ENCODE data around the gene TMCC1.
A peak's percentile ranks its signal among the peaks of the same experiment; 100 is the strongest.
"Not testable (repeated sequence)": the region's sequence is repeated elsewhere in the genome, so short reads cannot be mapped to it uniquely, and the experiment has no call there.

TMCC1 gene

GRCh38 chr3:129865806-129866205 lies 27.7 kb downstream of the TMCC1 start:
- Mint-ChIP-seq H3K4me1 (ENCODE audit: low read depth) (peaks cover 18% of the 10 kb centered on the region), H3K36me3 (ENCODE audit: low read depth) (peaks cover 45% of the 10 kb centered on the region), H3K4me3 (no peak overlapping the region), H3K27me3 (no peaks in the 10 kb centered on the region), H3K27ac (no peak overlapping the region), H3K9me3 (no peaks in the 10 kb centered on the region)

- Mint-ChIP-seq H3K4me1 (ENCODE audit: low read depth) (peaks cover 20% of the 10 kb centered on the region), H3K9me3 (no peaks in the 10 kb centered on the region), H3K27me3 (no peaks in the 10 kb centered on the region), H3K4me3 (no peak overlapping the region), H3K27ac (no peak overlapping the region), H3K36me3 (ENCODE audit: low read depth) (peaks cover 37% of the 10 kb centered on the region)
Measured at GRCh38 chr3:129864519-129864918, 29.0 kb downstream of the TMCC1 start.

GRCh38 chr3:129859272-129859671 lies 34.2 kb downstream of the TMCC1 start:
- Mint-ChIP-seq H3K27me3 (no peaks in the 10 kb centered on the region), H3K9me3 (no peaks in the 10 kb centered on the region), H3K27ac (no peak overlapping the region), H3K4me3 (no peak overlapping the region), H3K4me1 (ENCODE audit: low read depth) (peaks cover 43% of the 10 kb centered on the region), H3K36me3 (ENCODE audit: low read depth) (peaks cover 53% of the 10 kb centered on the region)

- Mint-ChIP-seq H3K4me1 (ENCODE audit: low read depth) (peaks cover 42% of the 10 kb centered on the region), H3K9me3 (no peaks in the 10 kb centered on the region), H3K27ac (peak overlapping the region; percentile 2), H3K36me3 (ENCODE audit: low read depth) (peaks cover 54% of the 10 kb centered on the region), H3K4me3 (no peak overlapping the region), H3K27me3 (no peaks in the 10 kb centered on the region)
Measured at GRCh38 chr3:129857899-129858298, 35.6 kb downstream of the TMCC1 start.

- H3K9me3 Mint-ChIP-seq, H3K4me3 Mint-ChIP-seq, H3K27ac Mint-ChIP-seq, H3K27me3 Mint-ChIP-seq: not testable (repeated sequence)
- H3K36me3 Mint-ChIP-seq (ENCODE audit: low read depth), result peaks cover 47% of the 10 kb centered on the region
- peaks cover 31% of the 10 kb centered on the region for H3K4me1 Mint-ChIP-seq (ENCODE audit: low read depth)
Measured at GRCh38 chr3:129856790-129857189, 36.7 kb downstream of the TMCC1 start.

GRCh38 chr3:129855832-129856419 lies 37.6 kb downstream of the TMCC1 start:
- H3K36me3 Mint-ChIP-seq (ENCODE audit: low read depth), result peaks cover 50% of the 10 kb centered on the region
- no peaks in the 10 kb centered on the region for H3K9me3 Mint-ChIP-seq
- H3K4me1 Mint-ChIP-seq (ENCODE audit: low read depth), result peaks cover 29% of the 10 kb centered on the region
- no peaks in the 10 kb centered on the region for H3K27me3 Mint-ChIP-seq
- H3K27ac Mint-ChIP-seq, result no peak overlapping the region
- H3K4me3 Mint-ChIP-seq, result no peak overlapping the region

GRCh38 chr3:129855170-129855831 lies 38.2 kb downstream of the TMCC1 start:
- H3K36me3 Mint-ChIP-seq (ENCODE audit: low read depth), result peaks cover 52% of the 10 kb centered on the region
- H3K27me3 Mint-ChIP-seq, result no peaks in the 10 kb centered on the region
- no peaks in the 10 kb centered on the region for H3K9me3 Mint-ChIP-seq
- no peak overlapping the region for H3K27ac Mint-ChIP-seq
- H3K4me3 Mint-ChIP-seq, result no peak overlapping the region
- peaks cover 26% of the 10 kb centered on the region for H3K4me1 Mint-ChIP-seq (ENCODE audit: low read depth)

- Mint-ChIP-seq H3K4me3 (no peak overlapping the region), H3K27me3 (no peaks in the 10 kb centered on the region), H3K9me3 (no peaks in the 10 kb centered on the region), H3K36me3 (ENCODE audit: low read depth) (peaks cover 57% of the 10 kb centered on the region), H3K4me1 (ENCODE audit: low read depth) (peaks cover 26% of the 10 kb centered on the region), H3K27ac (no peak overlapping the region)
Measured at GRCh38 chr3:129854460-129854859, 39.1 kb downstream of the TMCC1 start.

- Mint-ChIP-seq H3K9me3 (no peaks in the 10 kb centered on the region), H3K4me1 (ENCODE audit: low read depth) (peaks cover 10% of the 10 kb centered on the region), H3K4me3 (no peak overlapping the region), H3K36me3 (ENCODE audit: low read depth) (peaks cover 42% of the 10 kb centered on the region), H3K27me3 (no peaks in the 10 kb centered on the region), H3K27ac (no peak overlapping the region)
Measured at GRCh38 chr3:129845956-129846355, 47.6 kb downstream of the TMCC1 start.

- no peaks in the 10 kb centered on the region for H3K27me3 Mint-ChIP-seq
- no peaks in the 10 kb centered on the region for H3K9me3 Mint-ChIP-seq
- H3K36me3 Mint-ChIP-seq (ENCODE audit: low read depth), result peaks cover 27% of the 10 kb centered on the region
- H3K27ac Mint-ChIP-seq, result no peak overlapping the region
- H3K4me3 Mint-ChIP-seq, result no peak overlapping the region
- H3K4me1 Mint-ChIP-seq (ENCODE audit: low read depth), result peaks cover 10% of the 10 kb centered on the region
Measured at GRCh38 chr3:129840707-129841360, 52.7 kb downstream of the TMCC1 start.

- Mint-ChIP-seq H3K9me3 (no peaks in the 10 kb centered on the region), H3K4me3 (no peak overlapping the region)
Measured at GRCh38 chr3:129838086-129838485, 55.4 kb downstream of the TMCC1 start.

GRCh38 chr3:129837065-129837642 lies 56.4 kb downstream of the TMCC1 start:
- no peak overlapping the region for H3K4me3 Mint-ChIP-seq
- peaks cover 17% of the 10 kb centered on the region for H3K36me3 Mint-ChIP-seq (ENCODE audit: low read depth)
- no peaks in the 10 kb centered on the region for H3K9me3 Mint-ChIP-seq
- peaks cover 5% of the 10 kb centered on the region for H3K4me1 Mint-ChIP-seq (ENCODE audit: low read depth)
- no peaks in the 10 kb centered on the region for H3K27me3 Mint-ChIP-seq
- H3K27ac Mint-ChIP-seq, result no peak overlapping the region

More at GRCh38 chr3:129838086-129838485, 55.4 kb downstream of the TMCC1 start:
- H3K27ac Mint-ChIP-seq, result no peak overlapping the region
- H3K36me3 Mint-ChIP-seq (ENCODE audit: low read depth), result peaks cover 17% of the 10 kb centered on the region
- H3K27me3 Mint-ChIP-seq, result no peaks in the 10 kb centered on the region
- peaks cover 5% of the 10 kb centered on the region for H3K4me1 Mint-ChIP-seq (ENCODE audit: low read depth)

- Mint-ChIP-seq H3K36me3 (ENCODE audit: low read depth) (peaks cover 11% of the 10 kb centered on the region), H3K4me1 (ENCODE audit: low read depth) (peaks cover 5% of the 10 kb centered on the region), H3K27ac (no peak overlapping the region), H3K27me3 (no peaks in the 10 kb centered on the region), H3K4me3 (no peak overlapping the region), H3K9me3 (no peaks in the 10 kb centered on the region)
Measured at GRCh38 chr3:129836381-129837064, 57.0 kb downstream of the TMCC1 start.

GRCh38 chr3:129835198-129835597 lies 58.3 kb downstream of the TMCC1 start:
- Mint-ChIP-seq H3K27me3 (no peaks in the 10 kb centered on the region), H3K9me3 (no peaks in the 10 kb centered on the region), H3K4me1 (ENCODE audit: low read depth) (peaks cover 5% of the 10 kb centered on the region), H3K4me3 (no peak overlapping the region), H3K27ac (no peak overlapping the region), H3K36me3 (ENCODE audit: low read depth) (peaks cover 5% of the 10 kb centered on the region)

- Mint-ChIP-seq H3K9me3 (no peaks in the 10 kb centered on the region), H3K4me1 (ENCODE audit: low read depth) (peaks cover 5% of the 10 kb centered on the region), H3K27me3 (no peaks in the 10 kb centered on the region), H3K27ac (no peak overlapping the region), H3K36me3 (ENCODE audit: low read depth) (peaks cover 5% of the 10 kb centered on the region), H3K4me3 (no peak overlapping the region)
Measured at GRCh38 chr3:129834580-129834979, 58.9 kb downstream of the TMCC1 start.

All from stimulated activated naive CD8-positive, alpha-beta T cell treated with anti-CD3 and anti-CD28 coated beads, Interleukin-15, Interleukin-2, amounts not matched to agents 100 ng/mL and 50 ng/mL, for 24 hours (primary cell).